Prostate gland (tissue), 2 donors: Measurements from ENCODE around the gene SNX13.

Source experiments
- CTCF ChIP-seq, 4 experiments: fragments of 200-600 bp in 2 of 4; fragments of 450-650 bp in 2 of 4; sonication (generic) in 2 of 4; IDR thresholded peaks; 1 replicate in 3 of 4; 2 replicates in 1 of 4; pipeline ENCODE4 v1.5.1; 2016 to 2019; ENCODE audit warnings: antibody characterized with exemption in 4 of 4, mild to moderate bottlenecking in 2 of 4, moderate library complexity in 2 of 4
- POLR2A ChIP-seq: fragments of 450-650 bp; IDR thresholded peaks from one replicate; pipeline ENCODE4 v1.6.1; 2016; ENCODE audit warnings: antibody characterized with exemption, mild to moderate bottlenecking
- POLR2AphosphoS5 ChIP-seq: sonication (generic); formaldehyde crosslinking; IDR thresholded peaks from one replicate; pipeline ENCODE4 v1.6.1; 2017; ENCODE audit warnings: antibody characterized with exemption

- TF ChIP-seq CTCF (IDR thresholded peaks at IDR 0.05) (no peak), POLR2AphosphoS5 (no peak), POLR2A (no peak)
Measured at GRCh38 chr7:17772581-17773288, 167.6 kb downstream of the SNX13 start.
